SK-N-SH (cell line): ENCODE results near the gene PCNX2. TPM values are rescaled to one million over a fixed set of nuclear protein-coding genes. Genes with fewer than 3 reads are reported as not detected.

Source experiments
- CTCF ChIA-PET: fragments of 300-600, 350-600 bp; formaldehyde crosslinking; extraction: SDS; loops from one replicate; lab custom pipeline; 2021; lab: Yijun Ruan, JAX
- POLR2A ChIA-PET: fragments of 350-600 bp; sonication (Branson Sonifier 250); formaldehyde crosslinking; extraction: SDS; loops from one replicate; lab custom pipeline; 2020; ENCODE audit warnings: antibody characterized with exemption, inconsistent platforms; lab: Yijun Ruan, JAX
- DNase-seq: peaks from one replicate; pipeline ENCODE4 v3.0.0; 2012
- H2AFZ ChIP-seq: fragments of 200-600 bp; sonication (generic); 2 replicates; pipeline ENCODE4 v1.8.1; 2016; ENCODE audit warnings: antibody characterized with exemption, mild to moderate bottlenecking, low read depth
- H3F3A ChIP-seq: fragments of 200-600 bp; sonication (generic); replicated peaks from 2 replicates; pipeline ENCODE3; 2016; ENCODE audit warnings: antibody characterized with exemption, mild to moderate bottlenecking; ENCODE audit not compliant: insufficient read depth
- H3K27ac ChIP-seq, 2 experiments: fragments of 200-500 bp in 1 of 2; fragments of 200-600 bp in 1 of 2; sonication (Bioruptor generic) in 1 of 2; sonication (generic), shearing (Covaris generic) in 1 of 2; 2 replicates each; pipeline versions ENCODE4 v1.5.1 to v1.6.1; 2014 to 2016; ENCODE audit warnings: low read depth in 2 of 2, inconsistent platforms in 1 of 2, low read length in 1 of 2, mild to moderate bottlenecking in 1 of 2, mixed read lengths in 1 of 2
- H3K27me3 ChIP-seq: fragments of 200-600 bp; sonication (generic), shearing (Covaris generic); 2 replicates; pipeline ENCODE4 v1.6.1; 2016; ENCODE audit warnings: mixed run types; ENCODE audit not compliant: insufficient read depth
- H3K36me3 ChIP-seq, 2 experiments: fragments of 200-500 bp in 1 of 2; fragments of 200-600 bp in 1 of 2; sonication (Bioruptor generic) in 1 of 2; sonication (generic) in 1 of 2; replicated peaks in 1 of 2; 2 replicates each; pipeline versions ENCODE3 to v1.5.1; 2014 to 2016; ENCODE audit warnings: low read length in 1 of 2, mild to moderate bottlenecking in 1 of 2; ENCODE audit not compliant: insufficient read depth in 2 of 2, control insufficient read depth in 1 of 2
- H3K4me1 ChIP-seq, 2 experiments: fragments of 200-500 bp in 1 of 2; fragments of 200-600 bp in 1 of 2; sonication (Bioruptor generic) in 1 of 2; sonication (generic), shearing (Covaris generic) in 1 of 2; 2 replicates each; pipeline versions ENCODE4 v1.5.1 to v1.6.1; 2014 to 2016; ENCODE audit warnings: low read depth in 1 of 2, low read length in 1 of 2, mixed run types in 1 of 2; ENCODE audit not compliant: insufficient read depth in 2 of 2, control insufficient read depth in 1 of 2
- H3K4me2 ChIP-seq: fragments of 200-600 bp; sonication (generic), shearing (Covaris generic); 2 replicates; pipeline ENCODE4 v1.6.1; 2017; ENCODE audit warnings: mixed run types
- H3K4me3 ChIP-seq, 2 experiments: fragments of 200-500 bp in 1 of 2; fragments of 200-600 bp in 1 of 2; sonication (Bioruptor generic) in 1 of 2; sonication (generic), shearing (Covaris generic) in 1 of 2; 2 replicates each; pipeline versions ENCODE4 v1.5.1 to v1.8.1; 2014 to 2016; ENCODE audit warnings: low read depth in 2 of 2, inconsistent platforms in 1 of 2, low read length in 1 of 2, mild to moderate bottlenecking in 1 of 2, mixed read lengths in 1 of 2, moderate library complexity in 1 of 2
- H3K79me2 ChIP-seq: fragments of 200-600 bp; sonication (generic); 2 replicates; pipeline ENCODE4 v1.8.1; 2017; ENCODE audit warnings: mild to moderate bottlenecking; ENCODE audit not compliant: insufficient read depth
- H3K9ac ChIP-seq: fragments of 200-600 bp; sonication (generic); 2 replicates; pipeline ENCODE4 v1.6.1; 2017; ENCODE audit warnings: mixed run types
- H3K9me2 ChIP-seq: fragments of 200-600 bp; sonication (generic); 2 replicates; pipeline ENCODE4 v1.6.1; 2017; ENCODE audit warnings: mixed run types
- H3K9me3 ChIP-seq: fragments of 200-600 bp; sonication (generic); 2 replicates; pipeline ENCODE4 v1.6.1; 2017; ENCODE audit warnings: mixed run types, mild to moderate bottlenecking, moderate library complexity
- H4K20me1 ChIP-seq: fragments of 200-600 bp; sonication (generic); 2 replicates; pipeline ENCODE4 v1.6.1; 2017; ENCODE audit warnings: mild to moderate bottlenecking, mixed run types; ENCODE audit not compliant: insufficient read depth
- EP300 ChIP-seq, 2 experiments: IDR thresholded peaks; 2 replicates each; pipeline versions ENCODE4 v1.4.0 to v1.6.1; 2012; ENCODE audit warnings: borderline replicate concordance in 1 of 2, low read depth in 1 of 2, low read length in 1 of 2
- EZH2phosphoT487 ChIP-seq: fragments of 200-600 bp; sonication (generic); IDR thresholded peaks from 2 replicates; pipeline ENCODE4 v1.6.1; 2017; ENCODE audit warnings: low read depth, mixed run types, mild to moderate bottlenecking, antibody characterized with exemption, moderate library complexity, borderline replicate concordance
- FOXJ3 ChIP-seq: sonication (generic); formaldehyde crosslinking; IDR thresholded peaks from 2 replicates; pipeline ENCODE4 v1.5.1; 2020; ENCODE audit warnings: mild to moderate bottlenecking, missing genetic modification reagents
- IRF3 ChIP-seq: fragments of 150-350 bp; IDR thresholded peaks from 2 replicates; pipeline ENCODE4 v1.6.1; 2016; ENCODE audit warnings: mild to moderate bottlenecking, low read depth, low read length
- JUND ChIP-seq: IDR thresholded peaks from 2 replicates; pipeline ENCODE4 v1.4.0; 2012
- MXI1 ChIP-seq: IDR thresholded peaks from 2 replicates; pipeline ENCODE4 v1.6.1; 2012; ENCODE audit warnings: mild to moderate bottlenecking, low read depth, low read length, improper control_type of control experiment
- RXRA ChIP-seq: IDR thresholded peaks from 2 replicates; pipeline ENCODE4 v1.4.0; 2012; ENCODE audit warnings: low read depth, mild to moderate bottlenecking, borderline replicate concordance
- SIN3A ChIP-seq: IDR thresholded peaks from 2 replicates; pipeline ENCODE4 v1.6.1; 2012; ENCODE audit warnings: low read depth, mild to moderate bottlenecking, low read length, moderate library complexity, borderline replicate concordance
- SMC3 ChIP-seq: IDR thresholded peaks from 2 replicates; pipeline ENCODE4 v1.6.1; 2012; ENCODE audit warnings: low read depth, low read length, improper control_type of control experiment
- TEAD4 ChIP-seq: IDR thresholded peaks from 2 replicates; pipeline ENCODE4 v1.4.0; 2012; ENCODE audit warnings: mild to moderate bottlenecking, borderline replicate concordance; ENCODE audit not compliant: insufficient read depth
- USF2 ChIP-seq: fragments of 150-350 bp; IDR thresholded peaks from 2 replicates; pipeline ENCODE4 v1.6.1; 2017; ENCODE audit warnings: antibody characterized with exemption, low read length, low read depth, borderline replicate concordance
- YY1 ChIP-seq: IDR thresholded peaks from 2 replicates; pipeline ENCODE4 v1.4.0; 2012; ENCODE audit warnings: low read depth, mild to moderate bottlenecking
- ZBTB33 ChIP-seq: IDR thresholded peaks from 2 replicates; pipeline ENCODE4 v1.4.0; 2012; ENCODE audit warnings: low read depth, borderline replicate concordance
- WGBS: methylation state at CpG from one replicate; pipeline ENCODE4 v1.1.6; 2017; ENCODE audit warnings: low lambda C conversion rate; 5-methylcytosine and 5-hydroxymethylcytosine counted together
- polyA plus RNA-seq, 3 experiments: library from polyadenylated mRNA; depleted of rRNA; stranded (reverse); fragments of >200 nt; gene quantifications; 2 replicates each; pipeline ENCODE4 v1.2.3, GENCODE V29; 2012

PCNX2 gene
- polyA plus RNA-seq, 1 of the 3 experiments (the other 2 are of a cell fraction), result 10.6 TPM

- Histone ChIP-seq H3K9ac (no peak overlapping the region), H2AFZ (no peak overlapping the region), H3K9me3 (no peaks in the 10 kb centered on the region), H3K9me2 (no peaks in the 10 kb centered on the region), H4K20me1 (no peaks in the 10 kb centered on the region), H3K36me3 (peaks cover 0 to 23% of the 10 kb centered on the region in 2 experiments), H3F3A (peaks cover 5% of the 10 kb centered on the region), H3K79me2 (no peaks in the 10 kb centered on the region), H3K4me3 (no peak overlapping the region), H3K27me3 (no peaks in the 10 kb centered on the region)
- DNase-seq, result no peak
- TF ChIP-seq USF2 (no peak), YY1 (no peak), IRF3 (no peak), EP300 (IDR thresholded peaks at IDR 0.05; ENCODE audit: borderline replicate concordance in 1 of 2, low read depth in 1 of 2, low read length in 1 of 2) (no peak), FOXJ3 (CRISPR knock-in tag) (no peak), TEAD4 (no peak), EZH2phosphoT487 (no peak), SMC3 (no peak), MXI1 (no peak), ZBTB33 (no peak), JUND (no peak), SIN3A (no peak), RXRA (no peak)
- TF ChIP-seq, all 33 proteins: peak for 0
- CTCF ChIA-PET, result interaction anchor here (0.6 kb wide), 1 partner anchor 180 kb away, joined by 3 read pairs; no protein-coding TSS in a partner anchor
- POLR2A ChIA-PET, result no interaction called here
- WGBS, result 93% methylated on average over 11 of the region's 11 CpGs
- H3K4me2 ChIP-seq, result no peak overlapping the region
- peaks cover 9 to 20% of the 10 kb centered on the region in 2 experiments; a peak in 3 of 4 replicates for H3K4me1 ChIP-seq
- H3K27ac ChIP-seq, result no peak overlapping the region
These were observed 308.3 kb downstream of the PCNX2 start for GRCh38 chr1:232987046-232987773.
